IMR-90 (cell line): Measurements from ENCODE around the gene SFSWAP. TPM values are rescaled to one million over a fixed set of nuclear protein-coding genes. Genes with fewer than 3 reads are reported as not detected.
"Not testable (repeated sequence)": the region's sequence is repeated elsewhere in the genome, so short reads cannot be mapped to it uniquely, and the experiment has no call there.

Experiments
- ATAC-seq: fragments of 200-7000 bp; cut with Tn5 transposase; 2 replicates; pipeline ENCODE4 v1.9.1; 2020; ENCODE audit warnings: low read depth, mild to moderate bottlenecking, moderate library complexity
- BruUV-seq: library from RNA; stranded (reverse); fragments of 400-500 nt; replicated peaks from 2 replicates; lab custom pipeline; 2021; lab: Mats Ljungman, UMichigan
- CTCF ChIA-PET: fragments of 300-600 bp; formaldehyde crosslinking; extraction: SDS; loops from one replicate; lab custom pipeline; 2021; ENCODE audit warnings: antibody characterized with exemption; lab: Yijun Ruan, JAX
- POLR2A ChIA-PET: fragments of 300-600 bp; sonication (Branson Sonifier 250); formaldehyde crosslinking; loops from one replicate; lab custom pipeline; 2022; ENCODE audit warnings: antibody characterized with exemption; ENCODE audit not compliant: unreplicated experiment; lab: Charles Lee
- DNase-seq: peaks from one replicate; pipeline ENCODE4 v3.0.0; 2013
- H2AFZ ChIP-seq: replicated peaks from 2 replicates; pipeline ENCODE3; 2013; ENCODE audit warnings: low read length, mild to moderate bottlenecking; ENCODE audit not compliant: poor library complexity
- H2AK5ac ChIP-seq: 2 replicates; pipeline ENCODE4 v1.6.1; 2013; ENCODE audit warnings: low read depth, low read length, inconsistent platforms
- H2AK9ac ChIP-seq: replicated peaks from 2 replicates; pipeline ENCODE3; 2013; ENCODE audit warnings: mild to moderate bottlenecking, low read depth, low read length, moderate library complexity; ENCODE audit not compliant: poor library complexity
- H2BK120ac ChIP-seq: 2 replicates; pipeline ENCODE4 v1.6.1; 2013; ENCODE audit warnings: low read depth, low read length, inconsistent platforms
- H2BK15ac ChIP-seq: 3 replicates; pipeline ENCODE4 v1.6.1; 2013; ENCODE audit warnings: low read depth, low read length, inconsistent platforms
- H2BK20ac ChIP-seq: 2 replicates; pipeline ENCODE4 v1.6.1; 2013; ENCODE audit warnings: low read depth, mild to moderate bottlenecking, inconsistent platforms, low read length, moderate library complexity
- H2BK5ac ChIP-seq: 2 replicates; pipeline ENCODE4 v1.6.1; 2013; ENCODE audit warnings: mild to moderate bottlenecking, low read depth, low read length, inconsistent platforms; ENCODE audit not compliant: poor library complexity, severe bottlenecking
- H3K14ac ChIP-seq: replicated peaks from 2 replicates; pipeline ENCODE4 v1.6.1; 2013; ENCODE audit warnings: low read depth, low read length, inconsistent platforms
- H3K18ac ChIP-seq: 2 replicates; pipeline ENCODE4 v1.6.1; 2013; ENCODE audit warnings: low read depth, low read length, control low read depth
- H3K23ac ChIP-seq: 2 replicates; pipeline ENCODE4 v1.6.1; 2013; ENCODE audit warnings: low read depth, low read length, inconsistent platforms
- H3K27ac ChIP-seq: 2 replicates; pipeline ENCODE4 v1.5.1; 2013; ENCODE audit warnings: mild to moderate bottlenecking, control low read depth, low read length; ENCODE audit not compliant: insufficient read depth
- H3K27me3 ChIP-seq: 2 replicates; pipeline ENCODE4 v1.6.1; 2013; ENCODE audit warnings: low read length; ENCODE audit not compliant: control insufficient read depth, insufficient read depth
- H3K36me3 ChIP-seq: 2 replicates; pipeline ENCODE4 v1.6.1; 2013; ENCODE audit warnings: low read length, mixed read lengths; ENCODE audit not compliant: control insufficient read depth, insufficient read depth
- H3K4ac ChIP-seq: 2 replicates; pipeline ENCODE4 v1.6.1; 2013; ENCODE audit warnings: low read depth, low read length, inconsistent platforms
- H3K4me1 ChIP-seq: 2 replicates; pipeline ENCODE4 v1.6.1; 2013; ENCODE audit warnings: low read length, mixed read lengths; ENCODE audit not compliant: control insufficient read depth, insufficient read depth
- H3K4me2 ChIP-seq: 2 replicates; pipeline ENCODE4 v1.6.1; 2013; ENCODE audit warnings: low read depth, mild to moderate bottlenecking, control low read depth, low read length, moderate library complexity
- H3K4me3 ChIP-seq: 2 replicates; pipeline ENCODE4 v1.5.1; 2013; ENCODE audit warnings: low read depth, mild to moderate bottlenecking, control low read depth, low read length, moderate library complexity; ENCODE audit not compliant: insufficient read depth
- H3K56ac ChIP-seq: 2 replicates; pipeline ENCODE4 v1.6.1; 2013; ENCODE audit warnings: low read length, inconsistent platforms; ENCODE audit not compliant: insufficient read depth; ENCODE audit errors: extremely low read depth
- H3K79me1 ChIP-seq, 2 experiments: 2 replicates each; pipeline ENCODE4 v1.6.1; 2013; ENCODE audit warnings: low read length in 2 of 2, inconsistent platforms in 1 of 2, low read depth in 1 of 2
- H3K9ac ChIP-seq: 2 replicates; pipeline ENCODE4 v1.6.1; 2013; ENCODE audit warnings: low read depth, low read length, control low read depth
- H3K9me1 ChIP-seq: 2 replicates; pipeline ENCODE4 v1.6.1; 2013; ENCODE audit warnings: low read length, inconsistent platforms; ENCODE audit not compliant: insufficient read depth
- H3K9me3 ChIP-seq: 2 replicates; pipeline ENCODE4 v1.6.1; 2013; ENCODE audit warnings: low read length; ENCODE audit not compliant: control insufficient read depth, insufficient read depth
- H4K20me1 ChIP-seq: 2 replicates; pipeline ENCODE4 v1.6.1; 2013; ENCODE audit warnings: low read length, inconsistent platforms; ENCODE audit not compliant: insufficient read depth
- H4K5ac ChIP-seq: 2 replicates; pipeline ENCODE4 v1.6.1; 2013; ENCODE audit warnings: mild to moderate bottlenecking, low read depth, low read length, control low read depth
- H4K8ac ChIP-seq, 2 experiments: 2 replicates each; pipeline ENCODE4 v1.6.1; 2013; ENCODE audit warnings: low read depth in 2 of 2, low read length in 2 of 2, control low read depth in 1 of 2, inconsistent platforms in 1 of 2
- H4K91ac ChIP-seq: 2 replicates; pipeline ENCODE4 v1.6.1; 2013; ENCODE audit warnings: low read depth, low read length, inconsistent platforms; ENCODE audit not compliant: insufficient read depth
- BHLHE40 ChIP-seq: fragments of 150-350 bp; IDR thresholded peaks from 2 replicates; pipeline ENCODE4 v1.6.1; 2016; ENCODE audit warnings: mild to moderate bottlenecking, low read depth, low read length
- CTCF ChIP-seq: conservative IDR thresholded peaks from 2 replicates; pipeline ENCODE4 v1.5.1; 2012; ENCODE audit warnings: mild to moderate bottlenecking, low read depth, low read length, improper control_type of control experiment
- FOS ChIP-seq: fragments of 150-350 bp; IDR thresholded peaks from 2 replicates; pipeline ENCODE4 v1.6.1; 2016; ENCODE audit warnings: low read depth, low read length
- MAFK ChIP-seq: IDR thresholded peaks from 2 replicates; pipeline ENCODE4 v1.6.1; 2012; ENCODE audit warnings: low read depth, low read length, improper control_type of control experiment
- MAZ ChIP-seq: IDR thresholded peaks from 2 replicates; pipeline ENCODE4 v1.6.1; 2012; ENCODE audit warnings: low read depth, mild to moderate bottlenecking, low read length, improper control_type of control experiment, moderate library complexity, borderline replicate concordance
- MXI1 ChIP-seq: IDR thresholded peaks from 2 replicates; pipeline ENCODE4 v1.6.1; 2012; ENCODE audit warnings: low read depth, mild to moderate bottlenecking, low read length, moderate library complexity, borderline replicate concordance
- WGBS, 2 experiments: methylation state at CpG; one replicate each; pipeline versions ENCODE4 v1.1.5 to v1.1.7; 2013; ENCODE audit warnings: missing lambda C conversion rate in 2 of 2; ENCODE audit not compliant: insufficient read length in 1 of 2; ENCODE audit errors: extremely low coverage in 2 of 2; 5-methylcytosine and 5-hydroxymethylcytosine counted together
- dilution Hi-C: fragments of 300-500 bp; cut with HindIII; formaldehyde crosslinking; loops from one replicate; pipeline ENCODE4 v1.14.3; 2018; ENCODE audit warnings: low sequenced_read_pairs; ENCODE audit not compliant: unreplicated experiment
- in situ Hi-C: fragments of 300-500 bp; cut with MboI; formaldehyde crosslinking; loops from 3 replicates; pipeline ENCODE4 v1.14.3; 2019; ENCODE audit warnings: low sequenced_read_pairs, inconsistent platforms, mixed read lengths
- intact Hi-C: fragments of 100-400 bp; cut with micrococcal nuclease; formaldehyde crosslinking; loops from 2 replicates; pipeline ENCODE4 v1.10.0; 2022
- polyA plus RNA-seq, 3 experiments: library from polyadenylated mRNA; depleted of rRNA; stranded (reverse); fragments of >200 nt; gene quantifications; 2 replicates each; pipeline ENCODE4 v1.2.3, GENCODE V29; 2012; ENCODE audit warnings: low replicate concordance in 1 of 3
- total RNA-seq: library from RNA; depleted of rRNA; stranded (reverse); fragments of >200 nt; gene quantifications from 2 replicates; pipeline ENCODE4 v1.2.3, GENCODE V29; 2012

The SFSWAP gene
- total and polyA plus RNA-seq, 2 of the 4 experiments (the other 2 are of a cell fraction): 19.7 to 22.4 TPM

GRCh38 chr12:131681257-131681620, 29.7 kb upstream of the SFSWAP start:
- Histone ChIP-seq H3K4me3 (no peak overlapping the region), H2AK9ac (no peak overlapping the region), H3K9me3 (peaks cover 2% of the 10 kb centered on the region; the same call in 1 of the 2 replicates), H3K4me1 (no peaks in the 10 kb centered on the region), H3K4ac (no peak overlapping the region), H3K27ac (no peak overlapping the region), H3K79me1 (no peaks in the 10 kb centered on the region), H2BK15ac (no peak overlapping the region), H3K18ac (no peak overlapping the region), H3K36me3 (no peaks in the 10 kb centered on the region), H3K23ac (no peak overlapping the region), H2AK5ac (no peak overlapping the region), H3K14ac (no peak overlapping the region), H3K4me2 (no peak overlapping the region), H3K56ac (no peak overlapping the region), H2BK120ac (no peak overlapping the region), H4K5ac (no peak overlapping the region), H4K91ac (no peak overlapping the region), H4K8ac (no peak overlapping the region), H3K9me1 (no peaks in the 10 kb centered on the region), H2BK20ac (no peak overlapping the region), H2BK5ac (no peak overlapping the region), H4K20me1 (no peaks in the 10 kb centered on the region), H2AFZ (no peak overlapping the region), H3K27me3 (no peaks in the 10 kb centered on the region), H3K9ac (no peak overlapping the region)
- in situ Hi-C loops (no loop called here), intact Hi-C loops (no loop called here), dilution Hi-C loops (no loop called here)
- ChIA-PET CTCF (no interaction called here), POLR2A (no interaction called here)
- ATAC-seq (no peak), DNase-seq (no peak)
- TF ChIP-seq MXI1: no peak
- no peak for TF ChIP-seq CTCF
- no peak for TF ChIP-seq MAZ
- no peak for TF ChIP-seq BHLHE40
- TF ChIP-seq MAFK: no peak
- no peak for TF ChIP-seq FOS
- no TSS peak for BruUV-seq
- 40% methylated on average over 1 of the region's 5 CpGs; no CpG with 5 or more reads in 1 of the 2 experiments for WGBS, 2 experiments

- H3K4ac ChIP-seq, H2BK15ac ChIP-seq, H3K56ac ChIP-seq, BruUV-seq, H4K20me1 ChIP-seq, H3K9me3 ChIP-seq, H4K91ac ChIP-seq, DNase-seq, POLR2A ChIA-PET, H3K14ac ChIP-seq, H3K27ac ChIP-seq, intact Hi-C loops, H3K23ac ChIP-seq, dilution Hi-C loops, H2AK9ac ChIP-seq, H3K36me3 ChIP-seq, H3K9me1 ChIP-seq, H4K8ac ChIP-seq, H3K4me1 ChIP-seq, CTCF ChIA-PET, in situ Hi-C loops, H3K79me1 ChIP-seq, H2BK20ac ChIP-seq, H3K18ac ChIP-seq, H2AFZ ChIP-seq, H2BK5ac ChIP-seq, ATAC-seq, H3K9ac ChIP-seq, H3K4me2 ChIP-seq, H2BK120ac ChIP-seq, H2AK5ac ChIP-seq, H3K4me3 ChIP-seq, H4K5ac ChIP-seq, H3K27me3 ChIP-seq: not testable (repeated sequence)
- 20% methylated on average over 1 of the region's 25 CpGs; no CpG with 5 or more reads in 1 of the 2 experiments for WGBS, 2 experiments
Observed at GRCh38 chr12:131681746-131682509, 29.0 kb upstream of the SFSWAP start.
